ENCODE results near the gene ECI1.

Gene ECI1

DNA sequence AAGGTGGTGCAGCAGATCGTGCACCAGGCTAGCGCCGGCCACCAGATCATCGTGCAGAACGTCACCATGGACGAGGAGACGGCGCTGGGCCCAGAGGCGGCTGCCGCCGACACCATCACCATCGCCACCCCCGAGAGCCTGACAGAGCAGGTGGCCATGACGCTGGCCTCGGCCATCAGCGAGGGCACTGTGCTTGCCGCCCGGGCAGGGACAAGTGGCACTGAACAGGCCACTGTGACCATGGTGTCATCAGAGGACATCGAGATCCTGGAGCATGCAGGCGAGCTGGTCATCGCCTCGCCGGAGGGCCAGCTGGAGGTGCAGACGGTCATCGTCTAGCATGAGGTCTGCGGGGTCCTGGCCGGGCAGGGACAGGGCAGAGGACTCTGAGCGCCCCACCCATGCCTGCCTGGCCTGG lies 16.1 kb downstream of the ECI1 start:
- no peak overlapping the region for H3K4me3 ChIP-seq (replicated peaks in 1 of 2; ENCODE audit: low read depth in 2 of 2, low read length in 2 of 2)
- no peak for DNase-seq (ENCODE audit: low read depth in 2 of 2)
- TF ChIP-seq CTCF (IDR thresholded peaks at IDR 0.05; ENCODE audit: low read depth, low read length), result no peak

DNA sequence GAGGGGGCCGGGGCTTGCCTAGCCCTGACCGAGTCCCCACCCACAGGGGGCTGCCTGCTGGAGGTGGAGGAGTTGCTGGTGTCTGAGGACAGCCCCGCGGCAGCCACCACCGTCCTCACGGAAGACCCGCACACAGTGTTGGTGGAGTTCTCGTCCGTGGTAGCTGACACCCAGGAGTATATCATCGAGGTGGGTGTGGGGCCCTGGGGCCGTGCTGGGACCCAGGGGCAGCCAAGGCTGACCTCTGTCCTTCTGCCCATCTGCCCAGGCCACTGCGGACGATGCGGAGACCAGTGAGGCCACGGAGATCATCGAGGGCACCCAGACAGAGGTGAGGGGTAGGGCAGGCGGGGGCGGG lies 16.6 kb downstream of the ECI1 start:
- DNase-seq (ENCODE audit: low read depth in 2 of 2), result no peak
- no peak overlapping the region for H3K4me3 ChIP-seq (replicated peaks in 1 of 2; ENCODE audit: low read depth in 2 of 2, low read length in 2 of 2)
- TF ChIP-seq CTCF (IDR thresholded peaks at IDR 0.05; ENCODE audit: low read depth, low read length), result no peak

DNA sequence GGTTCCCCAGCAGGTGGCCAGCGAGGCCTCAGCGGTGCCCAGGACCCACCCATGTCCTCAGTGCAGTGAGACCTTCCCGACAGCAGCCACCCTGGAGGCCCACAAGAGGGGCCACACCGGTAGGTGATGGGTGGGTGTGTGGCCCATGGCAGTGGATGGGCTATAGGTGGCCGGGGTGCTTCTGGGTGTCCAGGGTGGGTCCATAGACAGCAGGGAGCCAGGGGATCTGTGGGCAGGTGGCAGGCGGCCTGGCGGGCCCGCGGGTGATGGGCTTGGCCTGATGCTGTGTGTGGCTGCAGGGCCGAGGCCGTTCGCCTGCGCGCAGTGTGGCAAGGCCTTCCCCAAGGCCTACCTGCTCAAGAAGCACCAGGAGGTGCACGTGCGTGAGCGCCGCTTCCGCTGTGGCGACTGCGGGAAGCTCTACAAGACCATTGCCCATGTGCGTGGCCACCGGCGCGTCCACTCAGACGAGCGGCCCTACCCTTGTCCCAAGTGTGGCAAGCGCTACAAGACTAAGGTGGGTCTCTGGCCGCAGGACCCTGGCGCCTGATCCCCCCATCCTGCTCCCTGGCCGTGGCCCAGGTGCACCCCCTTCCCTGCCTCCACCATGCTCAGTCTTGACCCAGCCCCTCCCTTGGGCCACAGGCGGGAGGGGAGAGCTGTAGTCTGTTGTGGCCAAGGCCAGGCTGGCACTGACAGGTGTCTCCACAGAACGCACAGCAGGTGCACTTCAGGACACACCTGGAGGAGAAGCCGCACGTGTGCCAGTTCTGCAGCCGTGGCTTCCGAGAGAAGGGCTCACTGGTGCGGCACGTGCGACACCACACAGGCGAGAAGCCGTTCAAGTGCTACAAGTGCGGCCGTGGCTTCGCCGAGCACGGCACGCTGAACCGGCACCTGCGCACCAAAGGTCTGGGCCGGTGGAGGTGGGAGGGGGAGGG lies 17.2 kb downstream of the ECI1 start:
- DNase-seq (ENCODE audit: low read depth in 2 of 2), result no peak
- no peak overlapping the region for H3K4me3 ChIP-seq (replicated peaks in 1 of 2; ENCODE audit: low read depth in 2 of 2, low read length in 2 of 2)
- TF ChIP-seq CTCF (IDR thresholded peaks at IDR 0.05; ENCODE audit: low read depth, low read length), result no peak

DNA sequence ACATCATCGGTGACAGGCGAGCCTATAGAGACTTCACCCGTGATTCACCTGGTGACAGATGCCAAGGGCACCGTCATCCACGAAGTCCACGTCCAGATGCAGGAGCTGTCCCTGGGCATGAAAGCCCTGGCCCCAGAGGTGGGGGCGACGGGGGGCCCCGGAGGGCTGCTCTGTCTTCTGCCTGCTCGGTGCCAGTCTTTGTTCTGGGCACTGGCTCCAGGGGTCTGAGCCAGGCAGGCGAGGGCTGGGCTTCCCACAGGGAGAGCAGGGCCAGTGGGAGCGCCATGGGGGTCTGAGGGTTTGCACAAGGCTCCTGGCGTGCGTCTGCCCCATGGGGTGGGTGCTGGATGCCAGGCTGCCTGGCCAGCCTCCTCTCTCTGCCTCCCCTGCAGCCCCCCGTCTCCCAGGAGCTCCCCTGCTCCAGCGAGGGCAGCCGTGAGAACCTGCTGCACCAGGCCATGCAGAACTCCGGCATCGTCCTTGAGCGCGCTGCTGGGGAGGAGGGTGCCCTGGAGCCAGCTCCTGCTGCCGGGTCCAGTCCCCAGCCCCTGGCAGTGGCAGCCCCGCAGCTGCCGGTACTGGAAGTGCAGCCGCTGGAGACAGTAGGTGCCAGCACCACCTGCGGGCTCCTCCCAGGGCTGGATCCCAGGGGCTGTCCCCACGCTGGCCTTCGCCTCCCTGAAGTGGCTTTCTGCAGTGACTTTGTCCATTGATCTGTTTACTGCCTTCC lies 18.2 kb downstream of the ECI1 start:
- no peak for TF ChIP-seq CTCF (IDR thresholded peaks at IDR 0.05; ENCODE audit: low read depth, low read length)
- no peak for DNase-seq (ENCODE audit: low read depth in 2 of 2)
- no peak overlapping the region for H3K4me3 ChIP-seq (replicated peaks in 1 of 2; ENCODE audit: low read depth in 2 of 2, low read length in 2 of 2)

GRCh38 chr16:2232094-2232990 lies 19.0 kb downstream of the ECI1 start:
- H3K4me3 ChIP-seq (replicated peaks in 1 of 2; ENCODE audit: low read depth in 2 of 2, low read length in 2 of 2), result no peak overlapping the region
- DNase-seq (ENCODE audit: low read depth in 2 of 2), result no peak

More at GRCh38 chr16:2232094-2232990, 19.0 kb downstream of the ECI1 start:
- TF ChIP-seq CTCF (IDR thresholded peaks at IDR 0.05; ENCODE audit: low read depth, low read length), result no peak
